Dermis blood vessel endothelial cell (primary cell): ENCODE results near the gene CDK10. TPM values are rescaled to one million over a fixed set of nuclear protein-coding genes. Genes with fewer than 3 reads are reported as not detected.
"Not testable (repeated sequence)": the region's sequence is repeated elsewhere in the genome, so short reads cannot be mapped to it uniquely, and the experiment has no call there.

Source experiments
- DNase-seq: peaks from one replicate; pipeline ENCODE4 v3.0.0; 2010
- total RNA-seq: library from RNA; depleted of rRNA; stranded (reverse); fragments of >200 nt; gene quantifications from 2 replicates; pipeline ENCODE4 v1.2.3, GENCODE V29; 2014

The CDK10 gene
- total RNA-seq, 1 donor from 2014 or later, result 71.1 TPM

DNA sequence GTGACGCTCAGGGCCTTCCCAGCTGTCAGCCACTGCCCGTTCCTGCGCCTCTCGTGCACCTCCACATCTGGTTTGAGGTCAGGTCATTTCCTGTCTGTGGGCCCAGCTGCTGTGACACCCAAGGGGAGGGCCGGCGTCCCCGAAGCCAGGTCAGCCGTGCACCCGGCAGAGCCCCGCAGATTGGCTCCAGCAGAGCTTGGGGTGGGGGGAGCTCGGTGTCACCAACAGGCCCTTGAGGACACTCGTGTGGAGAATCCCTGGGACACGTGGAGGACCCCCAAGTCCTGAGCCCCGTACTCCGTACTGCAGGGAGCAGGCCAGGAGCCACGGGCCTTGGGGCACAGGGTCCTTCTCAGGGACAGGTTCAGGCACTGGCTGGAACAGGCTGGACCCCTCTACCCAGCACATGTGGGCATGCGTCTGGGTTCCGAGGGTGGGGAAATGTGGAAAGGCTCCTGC is 10.2 kb downstream of the CDK10 start:
- no peak for DNase-seq

DNA sequence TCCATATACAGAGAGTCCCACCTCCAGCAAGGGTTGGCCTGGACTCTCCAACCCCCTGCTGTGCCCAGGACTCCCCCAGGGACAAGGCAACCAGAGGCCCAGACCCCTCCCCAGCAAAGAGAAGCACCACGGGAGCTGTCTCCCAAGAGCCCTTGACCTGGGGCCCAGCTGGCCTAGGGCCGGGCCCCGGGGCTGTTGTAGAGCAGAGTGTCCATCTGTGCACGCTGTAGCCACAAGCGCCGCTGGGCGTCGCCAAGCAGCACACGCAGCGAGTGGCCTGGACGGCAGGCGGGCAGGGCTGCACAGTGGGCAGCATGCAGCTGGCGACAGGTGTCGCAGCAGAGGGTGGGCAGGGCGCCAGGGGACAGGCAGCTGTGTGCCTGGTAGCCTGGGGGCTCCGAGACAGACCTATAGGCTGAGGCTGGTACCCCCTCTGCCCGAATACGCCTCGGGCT is 10.7 kb downstream of the CDK10 start:
- DNase-seq, result no peak

DNA sequence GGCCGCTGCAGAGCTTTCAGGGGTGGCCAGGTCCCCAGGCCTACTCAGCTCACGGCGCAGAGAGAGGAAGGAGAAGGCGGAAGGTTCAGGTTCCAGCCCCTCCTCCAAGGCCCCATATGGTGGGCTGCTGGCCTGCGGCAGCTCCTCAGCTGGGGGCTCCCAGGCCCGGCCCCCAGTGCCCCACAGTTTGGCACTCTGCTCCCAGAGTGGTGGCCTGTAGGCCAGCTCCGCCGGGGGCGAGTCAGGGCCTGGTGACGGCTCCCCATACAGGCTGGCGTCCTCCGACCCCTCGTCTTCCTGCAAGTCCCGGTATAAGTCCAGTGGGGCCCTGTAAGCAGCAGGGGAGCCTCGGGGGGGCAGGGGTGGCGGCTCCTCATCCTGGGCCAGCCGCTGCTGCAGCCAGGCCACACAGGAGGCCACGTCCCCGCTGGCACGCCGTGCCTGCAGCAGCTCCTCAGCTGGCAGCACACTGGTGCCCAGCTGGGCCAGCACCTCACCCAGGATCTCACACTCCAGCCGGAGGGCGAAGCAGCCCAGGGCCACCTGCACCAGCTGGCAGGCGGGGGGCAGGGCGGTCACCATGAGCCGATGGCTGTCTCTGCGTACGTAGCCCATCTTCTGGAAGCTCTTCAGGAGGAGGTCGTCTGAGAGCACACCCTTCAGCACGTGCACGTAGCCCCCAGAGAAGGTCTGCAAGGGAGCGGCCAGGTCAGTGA is 11.3 kb downstream of the CDK10 start:
- DNase-seq, result no peak

DNA sequence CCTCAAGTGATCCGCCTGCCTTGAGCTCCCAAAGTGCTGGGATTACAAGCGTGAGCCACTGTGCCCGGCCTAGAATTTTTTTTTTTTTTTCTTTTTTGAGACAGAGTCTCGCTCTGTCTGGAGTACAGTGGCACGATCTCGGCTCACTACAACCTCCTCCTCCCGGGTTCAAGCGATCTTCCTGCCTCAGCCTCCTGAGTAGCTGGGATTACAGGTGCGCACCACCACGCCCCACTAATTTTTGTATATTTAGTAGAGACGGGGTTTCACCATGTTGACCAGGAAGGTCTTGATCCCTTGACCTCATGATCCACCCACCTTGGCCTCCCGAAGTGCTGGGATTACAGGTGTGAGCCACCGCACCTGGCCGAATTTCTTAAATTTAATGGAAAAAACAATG is 12.2 kb downstream of the CDK10 start:
- not testable (repeated sequence) for DNase-seq

DNA sequence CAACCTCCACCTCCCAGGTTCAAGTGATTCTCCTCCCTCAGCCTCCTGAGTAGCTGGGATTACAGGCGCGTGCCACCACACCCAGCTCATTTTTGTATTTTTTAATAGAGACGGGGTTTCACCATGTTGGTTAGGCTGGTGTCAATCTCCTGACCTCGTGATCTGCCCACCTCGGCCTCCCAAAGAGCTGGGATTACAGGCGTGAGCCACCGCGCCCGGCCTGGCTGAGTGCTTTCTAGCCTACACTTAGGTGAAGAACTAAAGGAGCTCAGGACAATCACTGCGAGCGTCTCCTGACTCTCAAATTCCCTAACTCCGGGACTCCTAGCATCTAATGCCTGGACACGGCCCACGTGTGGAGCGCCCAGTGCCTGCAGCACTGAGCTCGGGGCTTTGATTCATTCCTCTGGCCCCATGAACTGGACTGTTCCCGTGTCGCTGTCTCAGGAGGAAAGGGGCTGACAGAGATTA is 13.2 kb downstream of the CDK10 start:
- not testable (repeated sequence) for DNase-seq

DNA sequence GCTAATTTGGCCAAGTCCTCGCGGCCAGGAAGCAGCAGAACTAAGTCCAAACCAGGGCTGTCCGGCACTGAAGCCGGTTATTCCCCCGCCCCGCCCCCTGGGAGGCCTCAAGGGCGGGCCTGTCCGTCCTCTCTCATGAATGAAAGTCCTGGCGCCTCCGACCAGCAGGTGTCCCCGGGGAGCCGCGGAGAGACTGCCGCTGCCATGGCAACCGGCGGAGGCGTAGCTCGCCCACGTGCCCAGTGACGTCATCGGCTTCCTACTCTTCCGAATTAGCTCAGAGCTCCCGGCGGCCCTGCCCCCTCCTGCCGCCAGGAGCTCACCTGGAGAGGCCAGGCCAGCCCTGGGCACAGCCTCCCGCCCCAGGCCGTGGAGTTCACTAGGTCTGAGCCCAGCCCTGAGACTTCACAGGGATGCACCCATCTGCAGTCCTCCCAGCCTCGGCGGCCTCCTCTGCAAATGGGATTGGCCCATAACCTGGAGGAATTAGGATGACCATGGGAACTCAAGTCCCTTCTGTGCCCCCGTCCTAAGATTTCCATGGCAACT is 13.7 kb downstream of the CDK10 start:
- DNase-seq, result peak; percentile 98

DNA sequence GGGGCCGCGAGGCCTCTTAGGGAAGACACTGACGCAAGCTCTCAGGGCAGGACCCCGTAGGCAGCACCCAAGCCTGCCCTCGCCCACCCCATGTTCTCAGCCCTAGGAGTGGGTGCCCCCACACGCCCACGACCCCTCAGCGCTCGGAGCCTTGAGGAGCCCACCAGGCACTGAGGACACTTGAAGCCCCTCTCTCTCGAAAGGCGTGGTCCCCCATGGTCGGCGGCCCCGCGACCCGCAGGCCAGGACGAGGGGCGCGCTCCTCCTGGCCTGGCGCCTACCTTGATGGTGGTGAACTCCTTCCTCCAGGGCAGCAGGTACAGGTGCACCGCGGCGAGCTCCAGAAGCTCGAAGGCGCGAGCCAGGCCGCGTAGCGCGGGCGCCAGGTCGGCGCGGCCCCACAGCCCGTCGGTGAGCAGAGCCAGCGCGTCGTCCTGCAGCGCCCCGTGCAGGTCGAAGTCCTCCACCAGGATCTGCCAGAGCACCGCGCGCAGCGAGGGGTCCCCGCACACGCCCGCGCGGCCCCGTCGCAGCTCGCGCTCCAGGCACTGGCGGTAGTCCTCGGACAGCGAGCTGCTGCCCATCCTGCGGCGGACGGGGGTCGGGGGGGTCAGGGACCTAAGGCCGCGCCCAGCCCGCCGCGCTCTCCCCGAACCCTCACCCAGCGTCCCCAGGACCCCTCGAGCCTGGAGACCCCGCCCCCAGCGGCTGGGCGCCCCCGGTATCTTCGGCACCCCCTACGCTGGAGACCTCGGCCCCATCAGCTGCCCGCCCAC is 14.3 kb downstream of the CDK10 start:
- DNase-seq, result peak; percentile 70

DNA sequence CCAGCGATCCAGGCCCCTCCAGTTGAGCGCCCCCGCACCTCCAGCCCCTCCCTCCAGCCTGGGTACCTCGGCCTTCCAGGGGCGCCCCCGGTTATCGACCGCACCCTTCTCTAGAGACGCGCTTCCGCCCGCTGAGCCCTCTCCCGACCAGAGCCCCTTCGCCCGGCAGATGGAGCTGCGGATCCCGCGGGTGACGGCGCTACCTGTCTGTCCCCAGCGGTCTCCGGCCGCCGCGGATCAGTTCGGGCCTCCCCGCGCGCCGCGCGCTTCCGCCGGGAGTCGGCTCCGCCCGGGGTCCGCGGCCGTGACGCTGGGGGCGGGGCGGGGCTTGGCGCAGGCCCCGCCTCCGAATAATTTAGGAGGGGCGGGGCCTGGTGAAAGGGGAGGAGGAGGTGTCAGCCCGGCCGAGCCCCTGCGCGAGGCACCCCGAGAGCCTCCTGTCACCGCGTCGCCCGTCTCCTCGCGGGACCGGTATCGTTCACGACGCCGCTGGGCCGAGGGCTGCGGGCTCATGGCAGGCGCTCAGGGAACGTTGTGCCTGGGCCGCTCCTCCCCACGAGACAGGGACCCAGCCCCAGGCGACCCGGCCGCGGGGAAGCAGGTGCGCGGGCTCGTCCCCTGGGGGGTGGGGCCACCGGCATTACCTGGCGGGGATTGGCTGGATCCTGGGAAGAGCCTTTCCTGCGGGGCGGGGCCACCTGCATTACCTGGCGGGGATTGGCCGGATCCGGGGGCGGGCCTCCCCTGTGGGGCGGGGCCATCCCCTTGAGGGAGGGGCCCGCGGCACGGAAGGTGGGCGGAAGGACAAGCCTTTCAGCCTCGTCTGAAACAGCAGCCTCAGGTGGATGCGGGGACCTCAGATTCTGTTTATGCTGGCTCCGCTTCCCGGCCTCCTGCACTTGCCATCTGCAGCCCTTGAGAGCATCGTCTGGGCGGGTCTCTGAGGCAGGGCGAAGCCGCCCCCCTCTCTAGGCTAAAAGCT is 15.2 kb downstream of the CDK10 start, which contains the start of gene SPATA2L:
Gene SPATA2L, minus strand, starts transcription at position 281 of the 982 bp plus-strand sequence. CDS start 473 bp downstream, outside the sequence.
- DNase-seq, result peak; percentile 81

DNA sequence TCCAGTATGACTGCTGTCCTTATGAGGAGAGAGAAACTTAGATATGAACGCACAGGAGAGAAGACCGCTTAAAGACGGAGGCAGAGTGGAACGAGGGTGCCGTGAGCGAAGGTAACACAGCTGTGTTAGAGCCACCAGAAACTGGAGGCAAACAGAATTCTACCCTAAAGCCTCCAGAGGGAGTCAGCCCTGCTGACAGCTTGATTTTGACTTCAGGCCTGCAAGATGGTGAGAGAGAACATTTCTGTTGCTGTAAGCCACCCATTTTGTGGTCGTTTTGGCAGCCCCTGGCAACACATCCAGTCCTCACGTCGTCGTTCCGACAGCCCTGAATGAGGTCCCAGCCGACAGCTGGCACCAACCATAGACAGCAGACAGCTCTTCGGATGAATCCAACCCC is 17.8 kb downstream of the CDK10 start:
- DNase-seq, result no peak

DNA sequence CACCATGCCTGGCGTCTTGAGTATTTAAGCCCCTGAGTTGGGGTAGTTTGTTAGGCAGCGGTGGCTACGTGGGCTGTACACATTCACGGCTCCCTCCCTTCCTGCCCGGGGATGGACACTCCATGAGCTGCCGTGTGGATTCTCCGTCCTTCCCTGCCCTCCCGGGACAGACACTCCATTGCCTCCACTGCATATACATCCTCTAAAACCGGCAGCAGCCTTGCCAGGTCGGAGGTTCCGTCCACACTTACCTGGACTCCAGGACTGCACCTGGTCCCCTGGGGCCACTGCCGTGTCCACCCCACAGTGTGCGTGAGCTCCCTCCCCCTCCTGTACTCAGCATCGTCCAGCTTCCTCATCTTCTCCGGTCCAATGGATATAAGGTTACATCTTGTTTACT is 18.5 kb downstream of the CDK10 start:
- DNase-seq, result no peak

DNA sequence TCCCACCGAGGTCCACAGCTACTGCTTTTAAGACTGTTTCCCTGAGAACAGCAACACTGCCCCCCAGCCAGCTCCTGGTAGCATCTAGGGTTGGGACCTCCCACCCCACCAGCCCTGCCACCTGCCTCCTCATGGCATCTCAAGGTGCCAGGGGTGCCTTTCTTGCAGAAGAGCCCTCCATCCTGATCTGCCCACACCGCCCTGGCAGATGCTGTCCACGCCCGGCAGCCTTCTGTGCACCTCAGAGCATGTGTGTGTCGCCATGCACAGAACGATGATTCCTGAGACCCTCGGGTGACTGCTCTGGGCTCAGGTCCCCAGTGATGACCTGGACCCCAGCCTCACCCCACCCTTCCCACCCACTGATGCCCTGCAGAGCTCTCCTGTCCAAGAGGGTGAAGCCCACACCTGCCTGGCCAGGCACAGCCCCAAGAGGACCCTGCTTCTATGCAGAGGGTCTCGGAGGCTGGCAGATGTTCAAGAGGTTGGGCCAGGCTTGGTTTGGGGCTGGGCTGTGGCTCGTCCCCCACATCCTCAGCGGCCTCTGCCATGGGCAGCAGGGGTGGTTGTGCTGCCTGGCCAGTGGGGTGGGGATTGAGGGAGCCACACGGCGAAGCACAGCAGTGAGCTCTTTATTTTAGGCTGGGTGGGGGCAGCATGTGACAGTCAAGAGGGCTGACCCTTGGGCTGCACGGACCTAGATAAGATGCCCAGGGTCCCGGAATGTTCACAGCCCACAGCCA is 20.2 kb downstream of the CDK10 start:
- DNase-seq, result no peak

DNA sequence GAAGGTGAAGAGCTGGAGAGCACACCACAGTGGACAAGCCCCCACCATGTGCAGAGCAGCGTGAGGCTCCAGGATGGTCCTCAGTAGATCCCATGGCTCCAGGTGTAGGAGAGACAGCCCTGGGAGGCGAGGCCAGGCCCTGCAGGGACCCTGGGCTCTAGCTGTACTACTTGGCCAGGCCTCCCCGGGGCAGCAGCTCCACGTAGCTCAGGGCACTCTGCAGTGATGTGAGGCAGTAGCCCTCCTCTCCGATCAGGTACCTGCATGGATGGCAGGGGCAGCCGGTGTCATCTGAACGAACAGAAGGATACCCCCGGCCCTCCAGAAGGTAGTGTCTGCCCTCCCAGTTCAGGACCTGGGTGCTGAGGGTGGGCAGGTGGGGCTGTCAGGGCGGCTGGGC is 21.2 kb downstream of the CDK10 start:
- DNase-seq, result no peak

DNA sequence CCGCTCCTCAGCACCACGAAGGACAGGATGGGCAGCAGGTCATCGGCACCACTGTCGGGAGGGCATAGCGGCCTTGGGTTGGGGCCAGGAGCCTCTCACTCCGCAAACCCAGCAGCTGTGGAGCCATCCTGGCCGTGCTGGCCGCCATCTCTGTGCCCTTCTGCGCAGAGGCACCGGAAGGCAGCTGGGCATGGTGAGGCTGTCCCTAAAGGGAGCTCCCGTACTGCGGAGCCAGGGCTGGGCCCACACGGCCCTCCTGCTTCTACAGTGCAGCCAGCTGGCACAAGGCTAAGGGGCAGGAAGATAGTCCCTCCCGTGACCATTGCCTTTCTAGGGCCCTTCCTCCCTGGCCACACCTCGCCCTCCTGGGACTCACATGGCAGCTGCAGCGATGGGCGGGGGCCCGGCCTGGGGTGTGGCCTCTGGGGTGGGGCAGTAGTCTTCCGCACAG is 22.0 kb downstream of the CDK10 start:
- DNase-seq, result no peak

DNA sequence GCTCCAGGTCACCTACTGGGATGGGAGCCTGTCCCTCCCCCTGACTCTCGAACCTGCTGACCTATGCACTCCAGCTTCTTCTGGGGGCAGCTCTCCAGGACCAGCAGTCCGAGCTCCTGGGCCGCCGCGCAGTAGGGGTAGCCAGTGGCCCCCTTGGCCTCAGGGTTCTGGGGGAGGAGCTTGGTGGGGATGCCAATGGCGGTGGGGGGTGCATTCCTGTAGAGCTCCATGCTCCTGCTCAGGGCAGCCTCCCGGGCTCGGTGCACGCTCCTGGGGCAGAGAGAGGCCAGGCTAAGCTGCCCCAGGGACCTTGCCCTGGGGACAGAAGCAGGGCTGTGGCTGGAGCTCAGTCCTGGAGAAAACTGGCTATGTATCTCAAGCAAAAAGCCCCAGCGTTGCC is 22.7 kb downstream of the CDK10 start:
- no peak for DNase-seq

DNA sequence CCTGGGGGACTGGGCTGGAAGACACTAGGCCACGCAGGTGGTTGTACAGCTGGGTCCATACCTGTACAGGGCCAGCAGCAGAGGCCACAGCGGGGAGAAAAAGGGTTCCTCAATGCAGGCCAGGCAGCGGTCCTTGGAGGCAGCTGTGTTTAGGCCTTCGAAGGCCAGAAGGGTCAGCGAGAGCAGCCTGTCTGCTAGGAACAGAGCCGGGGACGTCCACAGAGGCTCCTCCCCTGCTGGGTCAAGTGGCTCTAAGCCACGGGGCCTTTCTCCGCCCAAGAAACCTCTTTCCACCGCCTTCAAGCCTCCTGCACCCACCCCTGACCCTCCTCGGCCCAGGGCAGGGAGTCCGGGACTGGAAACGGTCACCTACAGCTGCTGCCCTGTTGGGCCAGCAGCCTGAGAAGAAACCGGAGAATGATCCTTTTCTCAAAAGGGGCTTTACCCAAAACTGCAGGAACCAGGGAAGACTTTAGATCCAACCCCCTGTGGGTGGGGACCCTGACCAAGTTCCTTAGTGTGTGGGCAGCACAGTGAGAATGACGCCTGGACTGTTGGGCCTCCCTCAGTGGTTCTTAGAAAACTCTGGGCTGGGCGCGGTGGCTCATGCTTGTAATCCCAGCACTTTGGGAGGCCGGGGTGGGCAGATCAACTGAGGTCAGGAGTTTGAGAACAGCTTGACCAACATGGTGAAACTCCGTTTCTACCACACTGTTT is 23.4 kb downstream of the CDK10 start:
- DNase-seq, result no peak

DNA sequence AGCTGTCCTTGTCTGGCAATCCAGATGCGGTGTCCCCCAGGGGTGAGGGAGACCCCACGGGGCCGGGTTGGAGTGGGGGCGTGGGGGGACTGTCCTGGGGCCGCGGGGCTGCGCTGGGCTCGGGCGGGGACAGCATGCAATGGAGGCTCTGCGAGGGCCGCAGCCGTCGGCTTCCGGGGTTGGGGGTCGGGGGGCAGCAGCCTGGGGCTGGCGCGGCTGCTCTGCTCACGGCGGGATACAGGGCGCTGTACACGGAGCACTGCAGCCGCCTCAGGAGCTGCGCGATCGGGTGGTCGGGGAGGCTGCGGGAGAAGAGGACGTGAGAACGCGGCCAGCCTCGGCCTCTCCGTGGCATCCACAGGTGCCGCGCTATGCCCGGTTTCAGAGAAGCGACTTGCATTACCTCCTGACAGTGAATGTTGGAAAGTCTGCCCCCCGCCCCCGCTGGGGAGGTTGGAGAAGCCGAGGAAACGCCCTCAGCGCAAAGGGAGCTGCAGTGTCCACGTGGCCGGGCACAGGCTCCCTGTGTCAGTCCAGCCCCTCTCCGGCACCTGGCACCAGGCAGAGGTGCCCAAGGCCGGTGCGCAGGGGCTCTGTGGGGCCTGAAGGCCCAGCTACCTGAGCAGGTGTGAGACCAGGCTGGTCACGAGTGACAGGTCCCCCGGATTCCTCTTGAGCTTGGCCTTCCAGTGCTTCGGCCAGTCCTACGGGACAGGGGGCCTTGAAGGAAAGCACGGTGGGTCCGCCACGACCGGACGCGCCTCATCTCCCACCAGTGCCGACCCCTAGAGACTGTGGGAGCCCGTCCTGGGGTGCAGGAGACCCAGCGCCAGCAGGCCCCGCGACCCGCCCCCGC is 24.4 kb downstream of the CDK10 start:
- no peak for DNase-seq

DNA sequence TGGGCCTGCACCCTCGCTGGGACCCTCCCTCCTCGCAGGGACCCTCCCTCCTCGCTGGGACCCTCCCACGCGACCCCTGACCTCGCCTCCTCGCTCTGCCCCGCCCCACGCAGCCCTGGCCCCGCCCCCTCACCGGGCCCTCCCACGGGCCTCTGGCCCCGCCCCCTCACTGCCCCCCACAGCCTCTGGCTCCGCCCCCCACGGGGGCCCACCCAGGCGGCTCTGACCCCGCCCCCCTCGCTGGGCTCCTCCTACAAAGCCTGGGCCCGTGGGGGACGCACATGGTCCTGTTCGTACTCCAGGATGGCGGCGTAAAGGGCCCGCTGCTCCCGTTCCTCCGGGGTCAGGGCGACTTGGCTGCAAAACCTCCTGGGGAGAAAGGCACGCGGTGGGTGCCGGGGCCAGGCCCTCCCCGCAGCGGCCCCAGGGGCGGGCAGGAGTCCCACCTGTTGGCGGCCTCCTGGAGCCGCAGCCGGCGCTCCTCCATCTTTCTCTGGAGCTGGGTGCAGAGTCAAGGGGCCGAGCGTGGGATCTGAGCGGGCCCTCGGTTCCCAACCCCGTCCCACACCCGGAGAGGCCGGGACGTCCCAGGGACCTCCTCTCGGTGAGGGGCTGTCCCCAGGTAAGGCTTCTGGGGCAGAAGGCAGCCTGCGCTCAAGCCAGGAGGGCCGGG is 25.2 kb downstream of the CDK10 start:
- peak; percentile 81 for DNase-seq

DNA sequence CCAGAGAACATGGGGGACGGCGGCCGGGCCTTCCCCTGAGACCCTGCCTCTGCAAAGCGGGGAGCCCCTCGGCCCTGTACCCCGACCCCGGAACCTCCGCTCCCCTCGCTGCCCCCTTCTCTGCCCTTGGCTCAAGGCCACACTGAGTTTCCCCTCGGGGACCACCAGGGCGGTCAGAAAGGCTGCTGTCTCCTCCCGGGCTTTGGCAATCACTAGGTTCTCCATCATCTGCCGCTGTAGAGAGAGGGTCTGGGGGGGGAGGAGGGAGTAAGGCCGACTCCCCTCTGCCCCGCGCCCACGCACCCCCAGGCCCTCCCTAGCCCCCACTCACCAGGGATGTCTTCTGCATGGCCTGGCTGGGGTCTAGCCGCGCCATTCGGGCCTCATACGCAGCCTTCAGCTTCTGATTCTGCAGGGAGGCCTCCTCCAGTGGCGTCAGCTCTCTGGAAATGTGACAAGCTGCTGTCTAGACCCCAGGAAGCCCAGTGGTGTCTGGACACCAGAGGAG is 25.8 kb downstream of the CDK10 start:
- DNase-seq, result peak; percentile 31

DNA sequence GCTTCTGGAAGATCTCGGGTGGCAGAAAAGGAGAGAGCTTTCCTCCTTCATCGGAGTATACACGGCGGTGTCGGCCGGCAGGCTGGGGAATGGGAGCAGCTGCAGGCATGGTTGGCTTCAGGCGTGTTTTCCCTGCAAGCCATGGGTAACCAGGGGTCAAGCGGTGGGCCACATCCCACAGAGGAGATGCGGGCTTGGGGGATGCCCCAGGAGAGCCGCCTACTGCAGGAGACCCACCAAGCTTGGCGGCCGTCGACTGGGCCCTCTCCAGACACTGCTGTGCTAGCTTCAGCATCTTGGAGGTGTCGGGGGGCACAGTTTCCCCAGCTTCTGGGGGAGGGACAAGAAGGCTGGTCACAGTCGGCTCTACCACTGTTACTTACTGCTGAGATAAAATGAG is 30.0 kb downstream of the CDK10 start:
- no peak for DNase-seq
